ENCODE results near the gene KRTAP10-1. TPM values are rescaled to one million over a fixed set of nuclear protein-coding genes. Genes with fewer than 3 reads are reported as not detected.

Gene KRTAP10-1
- total RNA-seq, 2 experiments from 2014 or later, result not detected

- no peak for ATAC-seq
- Mint-ChIP-seq H3K36me3 (ENCODE audit: low read depth) (no peaks in the 10 kb centered on the region), H3K9me3 (no peaks in the 10 kb centered on the region), H3K27ac (no peak overlapping the region), H3K27me3 (no peaks in the 10 kb centered on the region), H3K4me1 (ENCODE audit: low read depth) (no peaks in the 10 kb centered on the region), H3K4me3 (no peak overlapping the region)
- ChIA-PET CTCF (no interaction called here), POLR2A (no interaction called here)
- DNase-seq, result no peak
- intact Hi-C loops (cut with micrococcal nuclease), result no loop called here
- no peak for TF ChIP-seq CTCF (IDR thresholded peaks at IDR 0.05)
These were observed 949 bp downstream of the KRTAP10-1 start for GRCh38 chr21:44539046-44539445.

- ATAC-seq, result no peak
- intact Hi-C loops (cut with micrococcal nuclease), result no loop called here
- no peaks in the 10 kb centered on the region for H3K4me1 Mint-ChIP-seq (ENCODE audit: low read depth)
These were observed 1.8 kb downstream of the KRTAP10-1 start for GRCh38 chr21:44537930-44538911.

GRCh38 chr21:44535963-44536362 is 4.0 kb downstream of the KRTAP10-1 start:
- POLR2A ChIA-PET, result interaction anchor here (1.0 to 1.4 kb wide), 2 partner anchors 9 to 21 kb away, joined by 3 read pairs; no protein-coding TSS in a partner anchor
- H3K27me3 Mint-ChIP-seq, result no peaks in the 10 kb centered on the region
- no peak overlapping the region for H3K27ac Mint-ChIP-seq
- intact Hi-C loops (cut with micrococcal nuclease), result no loop called here
- no peaks in the 10 kb centered on the region for H3K36me3 Mint-ChIP-seq (ENCODE audit: low read depth)
- ATAC-seq, result no peak
- H3K4me1 Mint-ChIP-seq (ENCODE audit: low read depth), result no peaks in the 10 kb centered on the region
- no peaks in the 10 kb centered on the region for H3K9me3 Mint-ChIP-seq
- TF ChIP-seq CTCF (IDR thresholded peaks at IDR 0.05), result no peak
- CTCF ChIA-PET, result no interaction called here
- no peak for DNase-seq
- no peak overlapping the region for H3K4me3 Mint-ChIP-seq

More at GRCh38 chr21:44537930-44538911, 1.8 kb downstream of the KRTAP10-1 start:
- no peak for TF ChIP-seq CTCF (IDR thresholded peaks at IDR 0.05)
- Mint-ChIP-seq H3K27me3 (no peaks in the 10 kb centered on the region), H3K36me3 (ENCODE audit: low read depth) (no peaks in the 10 kb centered on the region), H3K27ac (no peak overlapping the region), H3K4me3 (no peak overlapping the region), H3K9me3 (no peaks in the 10 kb centered on the region)
- DNase-seq, result no peak
- POLR2A ChIA-PET, result no interaction called here
- CTCF ChIA-PET, result no interaction called here

- no peaks in the 10 kb centered on the region for H3K4me1 Mint-ChIP-seq (ENCODE audit: low read depth)
- CTCF ChIA-PET, result no interaction called here
- intact Hi-C loops (cut with micrococcal nuclease), result no loop called here
- TF ChIP-seq CTCF (IDR thresholded peaks at IDR 0.05), result no peak
- POLR2A ChIA-PET, result no interaction called here
- no peaks in the 10 kb centered on the region for H3K27me3 Mint-ChIP-seq
- no peak overlapping the region for H3K4me3 Mint-ChIP-seq
- no peaks in the 10 kb centered on the region for H3K36me3 Mint-ChIP-seq (ENCODE audit: low read depth)
- ATAC-seq, result peak; percentile 27
- H3K9me3 Mint-ChIP-seq, result no peaks in the 10 kb centered on the region
- no peak overlapping the region for H3K27ac Mint-ChIP-seq
- no peak for DNase-seq
These were observed 5.3 kb downstream of the KRTAP10-1 start for GRCh38 chr21:44534688-44535087.

GRCh38 chr21:44533891-44534627 is 5.9 kb downstream of the KRTAP10-1 start:
- no peaks in the 10 kb centered on the region for H3K36me3 Mint-ChIP-seq (ENCODE audit: low read depth)
- intact Hi-C loops (cut with micrococcal nuclease), result no loop called here
- POLR2A ChIA-PET, result no interaction called here
- CTCF ChIA-PET, result no interaction called here
- H3K27ac Mint-ChIP-seq, result no peak overlapping the region
- peak; percentile 17 for ATAC-seq
- no peak overlapping the region for H3K4me3 Mint-ChIP-seq
- TF ChIP-seq CTCF (IDR thresholded peaks at IDR 0.05), result no peak
- no peak for DNase-seq
- no peaks in the 10 kb centered on the region for H3K27me3 Mint-ChIP-seq
- H3K9me3 Mint-ChIP-seq, result no peaks in the 10 kb centered on the region
- no peaks in the 10 kb centered on the region for H3K4me1 Mint-ChIP-seq (ENCODE audit: low read depth)
